Fibroblast of peridontal ligament (primary cell): ENCODE data around the gene RNU2-63P.
"Not testable (repeated sequence)": the region's sequence is repeated elsewhere in the genome, so short reads cannot be mapped to it uniquely, and the experiment has no call there.

ENCODE experiments used
- DNase-seq: peaks from one replicate; pipeline ENCODE4 v3.0.0-alpha.2; 2010; ENCODE audit errors: extremely low read depth

RNU2-63P gene

GRCh38 chr2:87981182-87981581 lies 35.2 kb downstream of the RNU2-63P start:
- DNase-seq: not testable (repeated sequence)

GRCh38 chr2:87972385-87972784 lies 44.0 kb downstream of the RNU2-63P start:
- not testable (repeated sequence) for DNase-seq
